ENCODE data around the gene PYY.
"Not testable (repeated sequence)": the region's sequence is repeated elsewhere in the genome, so short reads cannot be mapped to it uniquely, and the experiment has no call there.

The PYY gene

GRCh38 chr17:43976963-43977837 lies 23.5 kb upstream of the PYY start:
- DNase-seq: no peak

GRCh38 chr17:43975898-43976297 lies 22.2 kb upstream of the PYY start:
- no peak for DNase-seq

GRCh38 chr17:43974382-43975266 lies 20.9 kb upstream of the PYY start:
- DNase-seq: no peak

- not testable (repeated sequence) for DNase-seq
These were observed 18.9 kb upstream of the PYY start for GRCh38 chr17:43972444-43973212.

GRCh38 chr17:43971436-43971835 lies 17.7 kb upstream of the PYY start:
- DNase-seq: not testable (repeated sequence)

- no peak for DNase-seq
These were observed 16.6 kb upstream of the PYY start for GRCh38 chr17:43970366-43970765.

GRCh38 chr17:43967251-43967875 lies 13.6 kb upstream of the PYY start:
- DNase-seq: no peak

- no peak for DNase-seq
These were observed 12.5 kb upstream of the PYY start for GRCh38 chr17:43966276-43966675.

GRCh38 chr17:43962479-43962878 lies 8.7 kb upstream of the PYY start:
- no peak for DNase-seq

- no peak for DNase-seq
These were observed 8.2 kb upstream of the PYY start for GRCh38 chr17:43961954-43962353.

- not testable (repeated sequence) for DNase-seq
These were observed 7.6 kb upstream of the PYY start for GRCh38 chr17:43961292-43961691.

- DNase-seq: no peak
These were observed 5.1 kb upstream of the PYY start for GRCh38 chr17:43958748-43959352.

- no peak for DNase-seq
These were observed 2.5 kb upstream of the PYY start for GRCh38 chr17:43956222-43956621.

GRCh38 chr17:43952724-43953666 lies 745 bp downstream of the PYY start:
- no peak for DNase-seq

GRCh38 chr17:43952351-43952723 lies 1.4 kb downstream of the PYY start:
- no peak for DNase-seq

GRCh38 chr17:43951750-43952149 lies 2.0 kb downstream of the PYY start:
- DNase-seq: no peak

- no peak for DNase-seq
These were observed 3.2 kb downstream of the PYY start for GRCh38 chr17:43950554-43950953.

- DNase-seq: no peak
These were observed 4.0 kb downstream of the PYY start for GRCh38 chr17:43949781-43950180.

GRCh38 chr17:43946781-43947180 lies 7.0 kb downstream of the PYY start:
- no peak for DNase-seq

GRCh38 chr17:43945074-43945829 lies 8.5 kb downstream of the PYY start:
- no peak for DNase-seq
